ENCODE measurements around the gene B4GALNT1.

B4GALNT1 gene

DNA sequence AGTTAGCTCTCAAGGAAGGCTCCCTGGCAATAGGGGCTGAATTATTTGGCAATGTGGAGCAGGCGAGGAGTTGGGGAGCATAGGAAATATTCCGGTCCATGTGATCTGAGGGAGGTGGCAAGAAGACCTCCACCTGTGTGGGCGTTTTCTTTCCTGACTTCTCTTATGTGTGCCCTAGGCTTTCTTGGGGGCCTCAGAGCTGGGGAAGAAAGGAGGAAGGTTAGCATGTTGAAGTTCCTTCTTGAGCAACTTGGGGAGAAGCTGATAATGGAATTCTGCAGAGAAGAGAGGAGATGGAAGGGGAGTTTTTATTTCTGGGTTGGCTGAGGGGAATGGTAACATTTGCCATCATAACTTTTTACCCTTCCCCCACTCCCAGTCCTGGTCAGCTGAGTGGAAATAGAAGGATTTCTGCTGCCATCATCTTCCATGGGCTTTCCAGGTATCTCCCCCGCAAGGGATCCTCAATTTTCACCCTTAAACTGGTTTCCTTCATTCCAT is 27.1 kb downstream of the B4GALNT1 start:
- DNase-seq (ENCODE audit: low spot score) = no peak
- TF ChIP-seq CTCF (IDR thresholded peaks at IDR 0.05; ENCODE audit: extremely low read depth, missing control alignments) = no peak

DNA sequence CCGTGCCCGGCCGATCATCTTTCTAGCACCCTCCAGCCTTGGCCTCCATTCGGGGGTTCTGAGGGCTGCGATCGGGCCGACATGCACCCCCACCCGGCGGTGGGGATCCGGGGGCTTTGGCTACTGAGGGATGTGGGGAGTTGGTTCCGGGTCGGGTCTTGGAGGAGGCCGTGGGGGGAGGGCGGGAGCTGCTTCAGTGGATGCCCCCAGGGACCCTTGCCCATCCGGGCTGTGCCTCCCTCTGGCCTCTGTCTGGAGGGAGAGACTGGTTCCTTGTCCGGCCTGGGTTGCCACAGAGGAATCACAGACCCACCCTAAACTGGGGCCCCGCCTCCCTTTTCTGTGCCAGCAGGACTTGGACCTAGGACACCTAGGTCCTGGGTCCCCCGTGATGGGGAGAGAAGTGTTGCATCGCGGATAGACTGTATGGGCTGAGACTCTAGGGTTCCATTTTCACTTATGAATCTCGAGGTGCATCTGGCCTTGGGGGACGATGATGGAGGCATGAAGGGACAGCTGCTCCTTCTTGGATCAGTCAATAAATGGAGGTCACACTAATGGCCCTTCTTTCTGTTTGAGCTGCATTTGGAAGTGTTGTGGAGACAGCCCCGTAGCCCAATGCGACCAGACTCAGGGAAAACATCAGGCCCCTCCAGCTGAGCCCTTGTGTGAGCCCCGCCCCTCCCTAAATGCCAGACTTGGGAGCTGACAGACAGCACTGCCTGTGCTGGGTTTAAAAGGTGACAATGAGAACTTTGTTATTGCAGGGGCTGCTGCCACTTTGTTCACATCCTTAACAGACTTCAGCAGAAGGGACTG is 27.8 kb downstream of the B4GALNT1 start:
- DNase-seq (ENCODE audit: low spot score) = peak; percentile 53
- no peak for TF ChIP-seq CTCF (IDR thresholded peaks at IDR 0.05; ENCODE audit: extremely low read depth, missing control alignments)

GRCh38 chr12:57604454-57604991 is 28.5 kb downstream of the B4GALNT1 start, which contains the start of gene DTX3:
Gene DTX3 (plus strand): TSS chr12:57604824. CDS start chr12:57606518, 1,694 bp downstream.
- TF ChIP-seq CTCF (IDR thresholded peaks at IDR 0.05; ENCODE audit: extremely low read depth, missing control alignments) = no peak
- DNase-seq (ENCODE audit: low spot score) = peak; percentile 83

DNA sequence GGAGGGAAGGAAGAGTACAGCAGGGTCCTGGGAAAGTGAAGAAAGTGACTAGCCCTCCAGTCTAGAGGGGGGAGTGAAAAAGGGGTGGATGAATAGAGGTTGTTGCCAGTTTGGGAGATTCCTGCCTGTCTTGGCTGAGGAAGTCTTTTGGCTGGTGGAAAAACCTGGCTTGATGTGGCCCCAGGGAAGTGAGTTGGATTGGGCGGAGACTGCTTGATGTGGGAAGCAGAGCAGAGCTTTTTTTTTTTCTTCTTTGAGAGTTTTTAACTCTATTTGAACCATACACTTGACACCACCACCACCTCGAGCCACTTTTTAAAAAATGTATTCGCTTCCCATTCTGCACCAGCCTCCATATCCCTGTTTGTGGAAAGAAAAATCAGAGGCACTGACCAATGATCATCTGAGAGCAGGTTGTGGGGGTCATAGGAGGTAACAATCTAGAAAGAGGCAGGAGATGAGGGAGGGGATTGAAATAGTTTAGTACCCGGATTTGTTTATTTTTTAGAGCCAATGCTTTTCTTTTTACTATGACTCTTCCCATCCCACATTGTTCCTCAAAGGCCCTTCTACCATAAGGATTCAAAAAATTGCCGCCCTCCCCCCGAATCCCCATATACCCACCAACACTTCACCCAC is 29.1 kb downstream of the B4GALNT1 start:
- no peak for DNase-seq (ENCODE audit: low spot score)
- TF ChIP-seq CTCF (IDR thresholded peaks at IDR 0.05; ENCODE audit: extremely low read depth, missing control alignments) = no peak

GRCh38 chr12:57603324-57603723 is 29.7 kb downstream of the B4GALNT1 start:
- TF ChIP-seq CTCF (IDR thresholded peaks at IDR 0.05; ENCODE audit: extremely low read depth, missing control alignments) = no peak
- DNase-seq (ENCODE audit: low spot score) = no peak

- DNase-seq (ENCODE audit: low spot score) = no peak
- no peak for TF ChIP-seq CTCF (IDR thresholded peaks at IDR 0.05; ENCODE audit: extremely low read depth, missing control alignments)
Measured at GRCh38 chr12:57602544-57602943, 30.5 kb downstream of the B4GALNT1 start.

DNA sequence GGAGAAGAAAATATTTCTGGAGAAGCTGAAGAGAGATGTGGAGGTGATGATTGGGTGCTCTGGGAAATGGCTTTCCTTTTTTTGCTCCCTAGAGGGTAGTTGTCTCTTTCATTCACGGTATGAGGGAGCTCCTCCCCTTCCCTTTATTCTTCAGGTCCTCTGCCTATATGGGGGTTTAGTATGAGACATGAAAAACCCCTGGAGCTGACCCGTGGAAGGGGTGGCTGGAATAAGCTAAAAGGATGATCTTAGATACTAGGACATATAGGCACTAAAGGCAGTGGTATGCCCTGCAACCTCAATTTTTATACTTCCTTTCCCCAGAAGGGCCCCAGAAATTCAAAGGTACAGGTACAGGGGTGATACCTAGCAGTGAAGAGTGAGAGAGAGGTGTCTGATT is 32.6 kb downstream of the B4GALNT1 start:
- no peak for DNase-seq (ENCODE audit: low spot score)
- no peak for TF ChIP-seq CTCF (IDR thresholded peaks at IDR 0.05; ENCODE audit: extremely low read depth, missing control alignments)
